ENCODE measurements around the gene PIP4K2B.

Gene PIP4K2B

DNA sequence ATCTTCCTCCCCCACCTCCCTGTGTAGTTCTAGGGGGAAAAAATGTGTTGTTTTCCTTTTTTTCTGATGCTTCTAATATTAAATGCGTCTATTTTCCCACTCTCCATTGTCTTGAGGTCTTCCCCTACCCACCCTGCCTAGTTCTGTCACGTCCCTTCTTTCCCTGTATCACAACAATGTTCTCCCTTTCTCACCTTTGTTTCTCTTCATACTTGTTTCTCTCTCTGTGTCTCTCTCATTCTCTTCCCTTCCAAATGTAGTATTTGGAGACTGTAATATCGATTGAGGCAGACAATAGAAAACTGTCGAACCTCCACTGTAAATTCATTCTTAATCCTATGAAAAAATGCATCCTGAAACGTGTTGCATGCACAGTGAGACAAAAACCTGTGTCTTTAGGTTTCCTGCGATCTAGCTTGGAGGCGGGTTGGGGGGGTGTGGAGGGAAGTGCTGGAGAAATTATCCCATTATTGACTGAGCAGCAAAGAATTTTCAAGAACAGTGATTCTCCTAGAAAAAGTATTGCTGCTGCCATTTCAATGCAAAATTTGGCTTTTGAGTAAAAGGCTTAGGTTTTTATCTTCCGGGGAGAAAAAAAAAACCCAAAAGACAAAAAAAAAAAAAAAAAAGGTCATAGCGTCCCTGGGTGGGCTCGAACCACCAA lies 48.1 kb downstream of the PIP4K2B start:
- Histone ChIP-seq H3K4me1 (ENCODE audit: control insufficient read depth, insufficient read depth, low read length) (peaks cover 17% of the 10 kb centered on the region), H3K36me3 (ENCODE audit: control insufficient read depth, insufficient read depth, low read length) (peaks cover 5% of the 10 kb centered on the region), H3K27ac (ENCODE audit: insufficient read depth, low read depth, low read length, poor library complexity, severe bottlenecking) (no peak overlapping the region), H3K4me3 (ENCODE audit: insufficient read depth, low read depth, low read length) (peak overlapping the region; percentile 94), H3K9me3 (ENCODE audit: control insufficient read depth, low read length) (no peaks in the 10 kb centered on the region), H3K27me3 (ENCODE audit: control insufficient read depth, insufficient read depth, low read length, poor library complexity, severe bottlenecking) (peaks cover 10% of the 10 kb centered on the region)
- WGBS, 2 experiments, result 3% methylated on average over 10 of the region's 10 CpGs

DNA sequence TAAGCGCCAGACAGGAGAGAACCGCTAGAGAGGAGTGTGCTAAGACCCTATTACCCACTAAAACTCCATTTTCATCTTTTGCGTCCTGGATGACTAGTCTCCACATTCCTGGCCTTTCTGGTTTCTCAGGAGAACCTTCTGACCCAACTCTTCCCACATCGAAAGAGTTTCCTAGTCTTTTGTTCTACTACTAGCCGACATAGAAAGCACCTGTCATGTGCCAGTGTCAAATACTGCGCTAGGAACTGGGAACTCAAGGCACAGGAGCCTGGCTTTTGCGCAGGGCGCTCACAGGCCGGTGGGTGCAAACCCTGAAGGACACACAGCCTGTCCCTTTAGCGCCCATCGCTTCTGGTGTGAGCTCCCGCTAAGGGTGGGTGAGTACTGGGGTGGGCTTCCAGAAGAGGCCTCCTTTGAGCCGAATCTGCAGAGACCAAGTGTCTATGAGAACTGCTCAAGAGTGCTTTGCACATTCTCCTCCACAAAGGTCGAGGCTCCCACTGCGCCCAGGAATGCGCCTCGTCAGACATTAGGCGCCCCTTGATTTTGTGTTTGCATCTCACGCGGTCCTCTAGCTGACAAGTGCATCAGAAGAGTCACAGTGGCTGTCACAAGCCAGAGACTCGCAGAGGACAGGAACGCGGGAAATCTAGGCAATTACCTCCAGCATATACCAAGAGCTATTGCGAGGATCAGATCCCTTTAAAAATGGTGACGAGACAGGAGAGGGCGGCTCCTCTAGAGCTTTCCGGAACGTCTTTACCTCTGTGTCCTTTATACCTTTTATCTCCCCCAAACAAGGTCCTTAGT lies 48.8 kb downstream of the PIP4K2B start:
- peaks cover 10% of the 10 kb centered on the region for H3K27me3 ChIP-seq (ENCODE audit: control insufficient read depth, insufficient read depth, low read length, poor library complexity, severe bottlenecking)
- no peak overlapping the region for H3K27ac ChIP-seq (ENCODE audit: insufficient read depth, low read depth, low read length, poor library complexity, severe bottlenecking)
- 4% methylated on average over 28 of the region's 28 CpGs for WGBS, 2 experiments
- no peaks in the 10 kb centered on the region for H3K36me3 ChIP-seq (ENCODE audit: control insufficient read depth, insufficient read depth, low read length)
- H3K9me3 ChIP-seq (ENCODE audit: control insufficient read depth, low read length), result no peaks in the 10 kb centered on the region
- H3K4me3 ChIP-seq (ENCODE audit: insufficient read depth, low read depth, low read length), result peak overlapping the region; percentile 94
- peaks cover 24% of the 10 kb centered on the region for H3K4me1 ChIP-seq (ENCODE audit: control insufficient read depth, insufficient read depth, low read length)

- H3K9me3 ChIP-seq (ENCODE audit: control insufficient read depth, low read length), result no peaks in the 10 kb centered on the region
- peaks cover 10% of the 10 kb centered on the region for H3K27me3 ChIP-seq (ENCODE audit: control insufficient read depth, insufficient read depth, low read length, poor library complexity, severe bottlenecking)
- H3K4me1 ChIP-seq (ENCODE audit: control insufficient read depth, insufficient read depth, low read length), result peaks cover 26% of the 10 kb centered on the region
- H3K27ac ChIP-seq (ENCODE audit: insufficient read depth, low read depth, low read length, poor library complexity, severe bottlenecking), result peak overlapping the region; percentile 52
- no peaks in the 10 kb centered on the region for H3K36me3 ChIP-seq (ENCODE audit: control insufficient read depth, insufficient read depth, low read length)
- H3K4me3 ChIP-seq (ENCODE audit: insufficient read depth, low read depth, low read length), result peak overlapping the region; percentile 94
- 1 to 2% methylated on average over 12 of the region's 12 CpGs for WGBS, 2 experiments
These were observed 49.4 kb downstream of the PIP4K2B start for GRCh38 chr17:38750044-38750311.

- Histone ChIP-seq H3K4me1 (ENCODE audit: control insufficient read depth, insufficient read depth, low read length) (peaks cover 26% of the 10 kb centered on the region), H3K36me3 (ENCODE audit: control insufficient read depth, insufficient read depth, low read length) (no peaks in the 10 kb centered on the region), H3K9me3 (ENCODE audit: control insufficient read depth, low read length) (no peaks in the 10 kb centered on the region), H3K4me3 (ENCODE audit: insufficient read depth, low read depth, low read length) (peak overlapping the region; percentile 94), H3K27me3 (ENCODE audit: control insufficient read depth, insufficient read depth, low read length, poor library complexity, severe bottlenecking) (peaks cover 10% of the 10 kb centered on the region), H3K27ac (ENCODE audit: insufficient read depth, low read depth, low read length, poor library complexity, severe bottlenecking) (peak overlapping the region; percentile 52)
- 0% methylated on average over 79 of the region's 79 CpGs for WGBS, 2 experiments
These were observed 49.9 kb downstream of the PIP4K2B start for GRCh38 chr17:38749223-38750043.

DNA sequence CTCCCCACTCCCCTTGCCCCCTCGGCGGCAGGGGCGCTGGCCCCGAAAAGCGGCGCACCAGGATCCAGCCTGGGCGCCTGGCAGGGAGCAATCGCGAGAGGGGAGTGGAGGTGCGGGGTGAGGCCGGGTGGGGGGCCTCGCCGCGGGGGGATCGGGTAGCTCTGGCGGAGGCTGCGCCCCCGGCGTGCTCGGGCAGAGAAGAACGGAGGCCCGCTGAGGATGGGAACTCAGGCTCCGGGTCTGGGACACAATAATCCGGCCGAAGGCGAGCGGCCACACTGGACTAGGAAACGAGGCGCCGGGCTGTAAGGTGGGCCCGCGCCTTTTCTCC lies 50.5 kb downstream of the PIP4K2B start:
- H3K27me3 ChIP-seq (ENCODE audit: control insufficient read depth, insufficient read depth, low read length, poor library complexity, severe bottlenecking), result peaks cover 10% of the 10 kb centered on the region
- H3K27ac ChIP-seq (ENCODE audit: insufficient read depth, low read depth, low read length, poor library complexity, severe bottlenecking), result peak overlapping the region; percentile 52
- H3K4me1 ChIP-seq (ENCODE audit: control insufficient read depth, insufficient read depth, low read length), result peaks cover 29% of the 10 kb centered on the region
- no peaks in the 10 kb centered on the region for H3K9me3 ChIP-seq (ENCODE audit: control insufficient read depth, low read length)
- no peaks in the 10 kb centered on the region for H3K36me3 ChIP-seq (ENCODE audit: control insufficient read depth, insufficient read depth, low read length)
- WGBS, 2 experiments, result 0 to 1% methylated on average over 32 of the region's 32 CpGs
- peak overlapping the region; percentile 94 for H3K4me3 ChIP-seq (ENCODE audit: insufficient read depth, low read depth, low read length)

DNA sequence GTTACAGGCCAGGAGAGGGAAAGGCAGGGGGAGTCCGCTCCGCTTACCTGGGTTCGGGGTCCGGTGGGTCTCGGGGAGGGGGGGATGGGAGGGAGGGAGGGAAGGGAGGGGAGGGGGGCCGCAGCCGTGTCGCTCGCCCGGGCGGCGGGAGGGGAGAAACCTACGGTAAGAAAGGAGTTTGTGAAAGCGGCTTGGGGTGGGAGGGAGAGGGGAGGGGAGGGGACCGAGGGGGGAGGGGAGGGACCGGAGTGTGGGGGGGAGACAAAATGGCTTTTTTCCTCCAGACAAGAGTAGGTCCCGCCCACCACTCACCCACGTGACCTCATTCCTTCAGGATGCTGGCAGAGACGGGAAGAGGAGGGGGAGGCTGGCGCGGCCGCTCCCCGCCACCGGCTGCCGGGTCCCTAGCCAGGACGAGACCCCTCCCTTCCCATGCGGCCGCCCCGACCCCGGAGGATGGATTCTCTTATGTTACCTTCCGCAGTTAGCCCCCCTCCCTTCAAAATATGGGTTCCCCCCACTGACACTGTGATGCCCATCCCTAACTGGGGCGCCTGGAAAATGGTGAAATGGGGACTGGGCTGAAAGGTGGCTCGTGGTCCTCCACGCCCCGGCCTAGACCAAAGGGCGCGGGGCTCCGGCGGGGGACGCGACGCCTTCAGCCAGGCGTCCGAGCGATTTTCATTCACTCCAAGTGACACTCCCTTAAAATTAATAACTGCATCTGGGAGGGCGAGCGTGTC lies 51.0 kb downstream of the PIP4K2B start, which contains the start of gene PCGF2:
TSS of gene PCGF2 (minus strand) at position 188 of the 743 bp plus-strand sequence. CDS start 7,934 bp downstream, outside the sequence.
- Histone ChIP-seq H3K36me3 (ENCODE audit: control insufficient read depth, insufficient read depth, low read length) (no peaks in the 10 kb centered on the region), H3K4me1 (ENCODE audit: control insufficient read depth, insufficient read depth, low read length) (peaks cover 29% of the 10 kb centered on the region), H3K4me3 (ENCODE audit: insufficient read depth, low read depth, low read length) (peak within 1 kb of the TSS; percentile 97), H3K27ac (ENCODE audit: insufficient read depth, low read depth, low read length, poor library complexity, severe bottlenecking) (peak within 1 kb of the TSS; percentile 64), H3K27me3 (ENCODE audit: control insufficient read depth, insufficient read depth, low read length, poor library complexity, severe bottlenecking) (peaks cover 10% of the 10 kb centered on the region), H3K9me3 (ENCODE audit: control insufficient read depth, low read length) (no peaks in the 10 kb centered on the region)
- 0% methylated on average over 37 to 47 of the region's 47 CpGs for WGBS, 2 experiments

DNA sequence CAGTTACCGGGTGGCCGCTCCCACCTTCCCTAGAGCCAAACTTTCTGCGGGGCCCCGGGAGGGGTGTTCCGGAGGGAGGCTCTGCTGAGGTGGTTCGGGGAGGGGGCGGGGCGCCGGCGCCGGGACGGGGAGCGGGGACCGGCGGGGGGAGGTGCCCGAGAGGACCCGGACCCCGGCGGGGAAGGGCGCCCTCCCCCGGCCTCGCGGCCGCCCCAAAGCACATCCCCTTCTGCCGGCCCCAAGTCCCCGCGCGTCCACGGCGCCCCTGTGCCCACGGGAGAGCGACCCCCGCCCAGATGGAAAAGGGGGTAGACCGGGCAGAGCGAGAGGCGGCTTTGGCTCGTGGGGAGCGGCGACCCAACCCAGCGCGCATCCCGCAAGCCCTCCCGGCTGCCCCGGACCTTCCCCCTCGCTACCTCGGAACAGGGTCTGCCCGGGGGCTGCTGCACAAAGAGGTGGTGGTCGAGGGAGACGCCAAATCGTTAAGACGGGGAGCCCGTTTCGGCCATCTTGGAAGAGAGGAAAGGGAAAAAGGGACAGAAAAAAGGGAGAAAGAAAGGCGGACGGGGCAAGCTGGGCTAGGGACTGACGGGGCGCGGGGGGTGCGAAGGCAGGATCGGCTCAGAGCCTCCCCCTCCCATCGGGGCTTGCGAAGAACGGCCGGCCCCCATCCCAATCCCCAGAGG lies 51.8 kb downstream of the PIP4K2B start:
- Histone ChIP-seq H3K4me1 (ENCODE audit: control insufficient read depth, insufficient read depth, low read length) (peaks cover 32% of the 10 kb centered on the region), H3K9me3 (ENCODE audit: control insufficient read depth, low read length) (no peaks in the 10 kb centered on the region), H3K27me3 (ENCODE audit: control insufficient read depth, insufficient read depth, low read length, poor library complexity, severe bottlenecking) (peaks cover 10% of the 10 kb centered on the region), H3K27ac (ENCODE audit: insufficient read depth, low read depth, low read length, poor library complexity, severe bottlenecking) (peak overlapping the region; percentile 64), H3K4me3 (ENCODE audit: insufficient read depth, low read depth, low read length) (peak overlapping the region; percentile 97), H3K36me3 (ENCODE audit: control insufficient read depth, insufficient read depth, low read length) (no peaks in the 10 kb centered on the region)
- WGBS, 2 experiments, result 0% methylated on average over 61 to 64 of the region's 64 CpGs

- no peaks in the 10 kb centered on the region for H3K9me3 ChIP-seq (ENCODE audit: control insufficient read depth, low read length)
- no peaks in the 10 kb centered on the region for H3K36me3 ChIP-seq (ENCODE audit: control insufficient read depth, insufficient read depth, low read length)
- peaks cover 10% of the 10 kb centered on the region for H3K27me3 ChIP-seq (ENCODE audit: control insufficient read depth, insufficient read depth, low read length, poor library complexity, severe bottlenecking)
- H3K4me3 ChIP-seq (ENCODE audit: insufficient read depth, low read depth, low read length), result peak overlapping the region; percentile 97
- peaks cover 38% of the 10 kb centered on the region for H3K4me1 ChIP-seq (ENCODE audit: control insufficient read depth, insufficient read depth, low read length)
- WGBS, 2 experiments, result 1 to 2% methylated on average over 21 of the region's 21 CpGs
- H3K27ac ChIP-seq (ENCODE audit: insufficient read depth, low read depth, low read length, poor library complexity, severe bottlenecking), result no peak overlapping the region
These were observed 52.4 kb downstream of the PIP4K2B start for GRCh38 chr17:38746849-38747462.
